Left colon (tissue), 2 donors: ENCODE data around the gene NEK7. TPM values are rescaled to one million over a fixed set of nuclear protein-coding genes. Genes with fewer than 3 reads are reported as not detected.
"Not testable (repeated sequence)": the region's sequence is repeated elsewhere in the genome, so short reads cannot be mapped to it uniquely, and the experiment has no call there.

ENCODE experiments used
- ATAC-seq: fragments of 200-7000 bp; cut with Tn5 transposase; one replicate; pipeline ENCODE4 v1.9.1; 2020; ENCODE audit warnings: mild to moderate bottlenecking, moderate library complexity
- DNase-seq, 2 donors: peaks; one replicate each; pipeline ENCODE4 v3.0.0-alpha.2; 2020
- intact Hi-C, 2 donors: fragments of 100-400 bp; cut with DNase I in 1 of 2; cut with micrococcal nuclease in 1 of 2; formaldehyde crosslinking; loops; one replicate each; pipeline versions ENCODE4 v1.11.2 to v1.14.0; 2022; cut with DNase I, micrococcal nuclease
- total RNA-seq, 2 donors: library from RNA; stranded (reverse); fragmentation: NEBNext Ultra II Directional; extraction: Animal tissue kit (Norgen Biotek cat#: 25700); gene quantifications; one replicate each; pipeline ENCODE4 v1.2.1, GENCODE V29; 2021
- donor health status: DM: no; HTN: no; CAD: no.
- donor health status: DM: yes; HTN: yes; CAD: no.

Gene NEK7
- total RNA-seq, 2 donors from 2014 or later = 44.0 to 61.3 TPM

DNA sequence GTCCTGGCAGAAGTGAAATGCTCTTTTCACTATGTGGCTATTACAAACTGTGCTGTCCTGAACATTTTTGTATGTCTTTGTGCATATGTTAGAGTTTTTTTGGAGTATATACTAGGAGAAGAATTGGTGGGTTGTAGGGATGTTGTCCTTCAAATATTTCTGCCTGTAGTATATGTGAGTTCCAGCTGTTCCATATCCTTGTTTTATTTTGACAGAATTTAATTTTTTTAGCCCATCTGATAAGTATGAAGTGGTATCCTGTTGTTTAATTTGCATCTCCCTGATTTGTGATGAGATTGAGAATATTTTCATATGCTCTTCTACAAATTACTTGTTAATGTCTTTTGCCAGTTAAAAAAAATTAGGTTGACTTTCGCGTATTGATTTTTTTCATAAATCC is 34.3 kb downstream of the NEK7 start:
- intact Hi-C loops = no loop called here
- DNase-seq (no peak), ATAC-seq (no peak)

DNA sequence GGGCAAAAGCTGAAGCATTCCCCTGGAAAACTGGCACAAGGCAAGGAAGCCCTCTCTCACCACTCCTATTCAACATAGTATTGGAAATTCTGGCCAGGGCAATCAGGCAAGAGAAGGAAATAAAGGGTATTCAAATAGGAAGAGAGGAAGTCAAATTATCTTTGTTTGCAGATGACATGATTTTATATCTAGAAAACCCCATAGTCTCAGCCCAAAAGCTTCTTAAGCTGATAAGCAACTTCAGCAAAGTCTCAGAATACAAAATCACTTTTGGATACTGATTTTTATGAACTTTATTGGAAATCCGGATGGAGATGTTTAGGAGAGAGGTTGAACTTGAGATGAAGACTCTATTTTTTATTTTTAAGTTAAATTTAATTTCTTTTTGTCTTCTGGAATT is 37.1 kb downstream of the NEK7 start:
- intact Hi-C loops, DNase-seq, ATAC-seq: not testable (repeated sequence)

DNA sequence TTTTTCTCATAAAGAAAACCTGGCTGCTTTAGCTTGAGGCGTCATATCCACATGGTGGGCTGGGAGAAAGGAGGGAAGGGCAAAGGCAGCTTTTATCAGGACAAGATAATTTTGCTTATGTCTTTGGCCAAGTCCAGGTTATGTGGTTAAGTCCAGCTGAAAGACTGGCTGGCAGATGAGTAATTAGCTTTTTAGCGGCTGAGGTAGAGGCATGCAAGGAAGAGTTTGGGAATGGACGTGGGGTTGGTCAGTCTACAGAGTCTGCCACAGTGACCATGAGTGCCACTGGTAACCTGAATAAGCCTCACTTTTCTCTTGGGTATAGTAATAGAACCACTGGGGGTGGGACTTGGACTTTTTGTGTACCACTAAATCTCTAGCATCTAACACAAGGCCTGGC is 39.8 kb downstream of the NEK7 start:
- intact Hi-C loops = no loop called here
- ATAC-seq = no peak
- no peak for DNase-seq

DNA sequence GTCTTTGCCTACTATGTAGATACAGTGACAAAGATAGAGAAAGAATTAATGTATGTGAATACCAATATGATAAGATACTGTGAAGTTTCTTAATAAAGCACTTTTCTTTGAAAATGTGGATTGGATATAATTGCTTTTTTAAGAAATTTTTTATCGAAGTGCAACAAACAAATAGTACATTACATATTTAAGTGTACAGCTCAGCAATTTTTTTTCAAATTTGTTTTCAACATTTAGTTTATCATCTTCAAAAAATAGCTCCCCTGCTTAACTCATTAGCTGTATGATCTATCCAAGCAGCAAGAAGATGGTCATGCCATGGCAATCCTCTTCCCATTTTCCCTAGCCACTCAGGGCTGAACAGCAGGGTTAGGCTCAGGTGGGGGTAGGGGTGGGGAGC is 40.5 kb downstream of the NEK7 start:
- intact Hi-C loops = no loop called here
- DNase-seq = no peak
- no peak for ATAC-seq

DNA sequence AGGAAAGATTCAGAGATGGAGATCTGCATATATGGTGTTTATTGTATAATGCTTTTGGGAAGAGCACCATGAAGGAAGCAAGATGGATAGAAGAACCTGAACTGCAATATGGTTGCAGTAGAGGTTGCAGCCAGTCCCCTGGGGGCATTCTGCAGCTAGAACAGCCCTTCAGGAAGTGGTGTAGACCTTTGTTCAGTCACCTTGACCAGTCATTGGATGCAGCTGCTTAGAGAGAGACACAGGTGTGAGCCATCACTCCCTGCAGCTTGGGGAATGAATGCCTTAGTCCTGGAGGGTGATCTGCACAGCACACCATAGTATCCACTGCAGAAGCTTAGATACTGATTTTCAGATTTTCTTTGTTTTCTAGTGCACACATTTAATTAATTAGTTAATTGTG is 42.3 kb downstream of the NEK7 start:
- intact Hi-C loops = no loop called here
- DNase-seq = no peak
- no peak for ATAC-seq

DNA sequence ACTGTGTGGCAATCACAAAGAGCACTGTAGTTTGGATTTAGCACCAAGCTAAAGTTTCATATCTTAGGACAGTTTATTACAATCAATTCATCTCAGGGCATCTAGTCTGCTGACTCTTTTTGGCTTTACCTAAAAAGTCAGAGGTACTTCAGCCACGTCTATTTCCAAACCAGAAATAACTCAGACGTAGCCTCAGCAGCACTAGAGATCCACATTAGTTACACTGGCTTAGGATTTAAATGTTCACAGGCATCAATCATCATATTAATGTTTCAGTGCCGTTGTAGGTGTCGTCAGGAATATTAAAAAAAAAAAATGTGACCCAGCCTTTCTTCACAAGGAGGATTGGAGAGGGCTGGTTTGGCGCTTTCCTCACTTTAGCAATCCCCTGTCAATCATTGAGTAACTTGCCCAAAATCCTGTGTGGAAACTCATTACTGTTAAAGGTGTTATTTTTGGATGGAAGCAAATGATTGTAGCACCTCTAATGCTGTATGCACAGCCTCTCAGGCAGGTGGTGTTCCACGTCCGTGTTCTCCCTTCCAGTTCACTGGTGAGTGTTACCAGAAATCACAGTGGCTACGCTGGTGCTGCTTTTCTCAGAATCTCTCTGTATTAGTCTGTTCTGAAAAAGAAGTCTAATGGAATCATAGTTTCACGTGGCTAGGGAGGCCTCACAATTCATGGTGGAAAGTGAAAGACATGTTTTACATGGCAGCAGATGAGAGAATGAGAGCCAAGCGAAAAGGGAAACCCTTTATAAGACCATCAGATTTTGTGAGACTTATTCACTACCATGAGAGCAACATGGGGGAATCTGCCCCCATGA is 45.4 kb downstream of the NEK7 start:
- no peak for DNase-seq
- intact Hi-C loops = no loop called here
- ATAC-seq = no peak

DNA sequence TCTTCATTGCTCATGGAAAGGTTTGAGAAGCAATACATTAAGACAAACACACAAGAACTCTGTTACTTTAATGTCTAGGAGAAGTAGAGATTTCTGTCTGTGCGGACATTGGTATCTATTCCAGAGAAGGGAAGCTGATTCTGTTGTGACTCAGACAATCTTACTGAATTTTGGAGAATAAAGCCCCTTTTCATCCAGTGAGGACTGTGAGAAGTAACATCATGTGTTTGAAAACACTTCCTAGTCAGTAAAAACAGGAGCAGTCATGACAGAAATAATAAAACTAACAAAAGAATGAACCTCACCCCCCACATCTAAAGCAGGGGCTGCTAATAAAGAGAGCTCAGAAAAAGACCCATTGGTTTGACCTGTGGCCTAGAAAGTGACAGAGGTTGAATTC is 46.6 kb downstream of the NEK7 start:
- intact Hi-C loops = no loop called here
- no peak for DNase-seq

DNA sequence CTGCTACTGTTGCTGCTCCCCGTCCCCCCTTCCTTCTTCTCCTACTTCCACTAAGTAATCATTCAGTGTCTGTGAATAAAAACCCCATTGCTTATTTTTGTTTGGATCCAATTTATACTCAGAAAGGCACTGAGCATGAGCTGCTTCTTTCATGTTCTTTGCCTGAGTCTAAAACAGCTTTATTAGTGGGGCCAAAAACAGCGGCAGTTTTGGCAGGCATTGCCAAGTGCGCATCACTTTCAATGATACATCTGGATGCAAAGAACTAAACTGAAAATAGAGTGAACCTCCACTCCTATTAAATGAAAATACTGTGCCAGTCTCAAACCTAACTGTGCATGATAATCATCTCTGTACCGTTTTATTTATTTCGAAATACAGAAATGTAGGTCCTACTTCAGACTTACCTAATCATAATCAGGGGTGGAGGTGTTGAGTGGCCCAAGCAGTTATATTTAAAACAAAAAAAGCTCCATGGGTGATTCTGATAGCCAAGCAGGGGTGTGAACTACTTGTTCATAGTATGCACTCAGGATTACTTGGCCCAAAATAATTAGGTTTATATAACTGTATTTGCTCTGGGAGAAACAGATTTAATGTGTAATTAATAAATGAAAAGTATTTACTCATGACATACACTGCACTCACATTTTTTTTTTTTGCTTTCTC is 48.4 kb downstream of the NEK7 start:
- DNase-seq = no peak
- no peak for ATAC-seq
- intact Hi-C loops = no loop called here

More for the DNA sequence above, 46.6 kb downstream of the NEK7 start:
- no peak for ATAC-seq

DNA sequence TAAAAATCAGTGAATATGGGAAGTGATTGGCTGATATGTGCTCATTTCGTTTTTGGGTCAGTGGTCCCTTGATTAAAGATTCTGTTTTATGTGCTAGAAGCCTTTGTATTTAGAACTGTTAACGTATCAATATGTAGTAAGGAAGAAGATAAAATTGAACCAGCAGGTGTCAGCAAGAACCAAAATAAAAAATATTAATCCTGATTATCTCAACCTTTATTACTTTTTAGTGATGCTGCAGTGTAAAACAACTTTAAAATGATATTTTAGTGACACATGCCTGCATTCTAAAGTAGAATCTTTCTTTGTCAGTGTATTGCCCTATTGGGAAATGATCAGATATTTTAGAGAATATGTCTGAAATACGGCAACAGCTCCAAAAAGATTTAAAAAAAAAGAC is 49.5 kb downstream of the NEK7 start:
- intact Hi-C loops = no loop called here
- ATAC-seq (no peak), DNase-seq (no peak)

DNA sequence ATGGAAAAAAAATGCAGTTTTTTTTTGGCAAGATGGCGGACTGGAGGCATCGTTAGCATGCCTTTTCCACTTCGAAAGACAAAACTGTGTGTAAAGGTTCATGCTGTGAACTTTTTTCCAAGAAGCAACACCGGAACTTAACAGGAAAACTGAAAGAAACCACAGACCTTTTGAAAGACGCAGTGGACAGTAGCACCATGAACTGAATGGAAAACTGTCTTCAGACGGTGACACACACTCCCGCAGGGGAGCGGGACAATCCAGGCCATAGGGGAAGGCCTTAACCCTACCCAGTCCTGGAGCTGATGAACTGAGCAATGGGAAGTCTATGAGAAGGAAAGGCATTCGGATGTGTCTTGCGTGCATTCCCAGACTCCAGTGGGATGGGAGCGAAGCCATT is 54.9 kb downstream of the NEK7 start:
- intact Hi-C loops = no loop called here
- ATAC-seq (no peak), DNase-seq (no peak)

DNA sequence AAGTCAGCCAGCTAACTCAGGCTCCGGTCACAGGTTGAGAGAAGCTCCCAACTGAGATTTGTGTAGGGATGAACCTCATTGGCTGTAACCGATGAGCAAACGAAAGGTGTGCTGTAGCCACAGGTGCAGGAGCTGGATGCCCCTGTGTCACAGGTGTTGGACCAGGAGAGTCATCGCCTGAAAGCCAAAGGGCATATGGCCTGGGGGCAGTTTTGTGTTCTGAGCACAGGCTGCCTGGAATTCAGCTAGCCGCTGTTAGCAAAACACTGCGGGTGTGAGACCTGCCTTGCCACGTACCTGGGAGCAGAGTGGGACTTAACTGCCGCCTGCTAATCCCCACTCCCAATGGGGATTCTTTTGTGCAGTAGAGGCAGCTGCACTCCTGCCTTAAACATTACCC is 55.3 kb downstream of the NEK7 start:
- no peak for ATAC-seq
- intact Hi-C loops = no loop called here
- no peak for DNase-seq

DNA sequence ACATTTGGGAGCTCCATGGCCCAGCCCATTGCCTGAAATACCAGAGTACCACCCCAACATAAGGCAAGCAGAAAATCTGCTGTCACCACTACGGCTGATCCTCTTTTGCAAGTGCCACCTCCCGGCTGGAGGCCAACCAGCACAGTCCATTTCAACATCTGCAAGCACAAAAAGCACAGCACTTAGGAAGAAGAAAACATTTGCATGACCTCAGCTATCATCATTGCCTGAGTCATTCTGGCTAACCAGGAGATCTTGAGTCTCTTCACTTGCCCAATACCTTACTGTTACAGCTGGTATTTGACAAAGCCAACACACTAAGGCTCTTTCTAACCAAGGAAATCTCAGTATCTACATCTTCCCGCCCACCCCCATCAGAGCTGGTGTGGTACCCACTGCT is 55.9 kb downstream of the NEK7 start:
- no peak for DNase-seq
- no peak for ATAC-seq
- intact Hi-C loops = no loop called here

DNA sequence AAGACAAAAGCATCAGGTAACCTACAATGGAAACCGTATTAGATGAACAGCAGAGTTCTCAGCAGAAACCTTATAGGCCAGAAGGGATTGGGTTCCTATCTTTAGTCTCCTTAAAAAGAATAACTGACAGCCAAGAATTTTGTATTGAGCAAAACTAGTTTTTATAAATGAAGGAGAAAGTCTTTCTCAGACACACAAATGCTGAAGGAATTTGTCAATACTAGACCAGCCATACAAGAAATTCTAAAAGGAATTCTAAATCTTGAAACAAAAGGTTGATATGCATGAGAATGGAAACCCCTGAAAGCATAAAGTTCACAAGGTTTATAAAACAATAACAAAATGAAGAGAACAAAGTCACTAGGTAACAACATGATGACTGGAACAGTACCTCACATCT is 58.1 kb downstream of the NEK7 start:
- DNase-seq = no peak
- ATAC-seq = no peak
- intact Hi-C loops = no loop called here

DNA sequence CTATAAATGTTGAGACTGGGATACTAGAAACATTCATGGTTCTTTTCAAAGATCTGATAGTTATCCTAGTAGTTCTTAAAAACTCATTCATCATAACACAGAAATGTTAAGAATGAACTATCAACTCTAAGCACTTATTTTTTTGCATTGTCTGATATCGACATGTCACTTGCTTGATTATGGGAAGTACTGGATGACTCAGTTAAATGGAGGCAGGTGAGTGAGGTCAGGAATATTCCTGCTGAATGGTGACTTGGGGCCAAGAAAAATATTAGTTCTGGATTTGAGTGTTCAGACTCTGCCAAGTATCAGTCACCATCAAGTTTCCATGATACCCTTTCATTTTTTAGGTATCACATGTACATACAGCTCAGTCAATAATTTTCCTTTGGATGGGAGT is 63.6 kb downstream of the NEK7 start:
- intact Hi-C loops = no loop called here
- DNase-seq = no peak
- no peak for ATAC-seq

DNA sequence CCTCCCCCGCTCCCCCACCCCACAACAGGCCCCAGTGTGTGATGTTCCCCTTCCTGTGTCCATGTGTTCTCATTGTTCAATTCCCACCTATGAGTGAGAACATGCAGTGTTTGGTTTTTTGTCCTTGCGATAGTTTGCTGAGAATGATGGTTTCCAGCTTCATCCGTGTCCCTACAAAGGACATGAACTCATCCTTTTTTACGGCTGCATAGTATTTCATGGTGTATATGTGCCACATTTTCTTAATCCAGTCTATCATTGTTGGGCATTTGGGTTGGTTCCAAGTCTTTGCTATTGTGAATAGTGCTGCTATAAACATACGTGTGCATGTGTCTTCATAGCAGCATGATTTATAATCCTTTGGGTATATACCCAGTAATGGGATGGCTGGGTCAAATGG is 70.2 kb downstream of the NEK7 start:
- DNase-seq, ATAC-seq, intact Hi-C loops: not testable (repeated sequence)

DNA sequence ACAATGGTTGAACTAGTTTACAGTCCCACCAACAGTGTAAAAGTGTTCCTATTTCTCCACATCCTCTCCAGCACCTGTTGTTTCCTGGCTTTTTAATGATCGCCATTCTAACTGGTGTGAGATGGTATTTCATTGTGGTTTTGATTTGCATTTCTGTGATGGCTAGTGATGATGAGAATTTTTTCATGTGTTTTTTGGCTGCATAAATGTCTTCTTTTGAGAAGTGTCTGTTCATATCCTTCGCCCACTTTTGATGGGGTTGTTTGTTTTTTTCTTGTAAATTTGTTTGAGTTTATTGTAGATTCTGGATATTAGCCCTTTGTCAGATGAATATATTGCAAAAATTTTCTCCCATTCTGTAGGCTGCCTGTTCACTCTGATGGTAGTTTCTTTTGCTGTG is 70.7 kb downstream of the NEK7 start:
- intact Hi-C loops, DNase-seq, ATAC-seq: not testable (repeated sequence)

DNA sequence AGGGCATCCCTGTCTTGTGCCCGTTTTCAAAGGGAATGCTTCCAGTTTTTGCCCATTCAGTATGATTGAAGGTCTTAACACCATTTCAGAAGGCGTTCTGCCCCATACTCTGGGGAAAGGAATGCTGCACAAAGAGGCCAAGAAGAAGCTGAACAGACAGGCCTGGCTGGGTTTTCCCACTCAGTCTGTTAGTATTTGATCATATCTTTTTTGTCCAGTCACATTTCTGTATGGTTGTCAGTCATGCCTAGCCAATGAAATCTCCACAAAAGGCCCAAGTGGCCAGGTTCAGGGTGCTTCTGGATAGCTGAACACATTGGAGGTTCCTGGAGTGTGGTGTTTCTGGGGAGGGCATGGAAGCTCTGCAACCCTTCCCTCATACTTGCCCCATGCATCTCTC is 72.1 kb downstream of the NEK7 start:
- ATAC-seq (no peak), DNase-seq (no peak)
- intact Hi-C loops = no loop called here

DNA sequence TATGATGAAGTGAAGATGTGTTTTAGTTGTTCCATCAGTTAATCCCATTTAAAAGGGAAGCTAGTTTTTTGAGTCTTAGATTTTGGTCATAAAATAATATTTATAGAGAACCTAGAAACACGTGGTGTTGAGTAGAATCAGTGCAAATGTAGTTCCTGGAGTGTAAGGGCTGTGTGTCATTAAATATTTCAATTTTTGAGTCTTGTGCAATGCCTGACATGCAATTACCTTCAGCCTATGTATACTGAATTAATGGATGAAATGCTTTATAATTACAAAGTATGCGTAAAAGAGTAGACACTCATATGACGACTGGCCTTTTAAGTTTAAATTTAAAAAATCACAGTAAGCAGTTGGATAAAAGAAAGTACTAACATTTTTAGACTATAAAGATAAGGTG is 75.0 kb downstream of the NEK7 start:
- ATAC-seq = no peak
- no peak for DNase-seq
- intact Hi-C loops = no loop called here

DNA sequence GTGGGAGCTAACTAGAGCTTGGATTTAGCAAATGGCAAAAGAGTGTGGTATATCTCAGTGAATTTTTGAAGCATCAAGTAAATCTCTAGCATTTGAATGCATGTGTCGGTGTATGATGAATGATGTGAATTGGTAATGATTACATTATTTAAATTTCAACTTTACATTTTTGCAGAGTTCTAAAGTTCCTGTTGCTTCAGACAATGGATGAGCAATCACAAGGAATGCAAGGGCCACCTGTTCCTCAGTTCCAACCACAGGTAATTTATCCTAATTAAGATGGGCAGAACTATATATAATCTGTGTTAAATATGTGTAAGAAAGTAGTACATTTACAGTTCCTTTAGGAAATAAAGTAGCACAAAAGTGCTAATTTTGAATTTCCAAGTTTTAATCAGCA is 75.6 kb downstream of the NEK7 start:
- no peak for ATAC-seq

DNA sequence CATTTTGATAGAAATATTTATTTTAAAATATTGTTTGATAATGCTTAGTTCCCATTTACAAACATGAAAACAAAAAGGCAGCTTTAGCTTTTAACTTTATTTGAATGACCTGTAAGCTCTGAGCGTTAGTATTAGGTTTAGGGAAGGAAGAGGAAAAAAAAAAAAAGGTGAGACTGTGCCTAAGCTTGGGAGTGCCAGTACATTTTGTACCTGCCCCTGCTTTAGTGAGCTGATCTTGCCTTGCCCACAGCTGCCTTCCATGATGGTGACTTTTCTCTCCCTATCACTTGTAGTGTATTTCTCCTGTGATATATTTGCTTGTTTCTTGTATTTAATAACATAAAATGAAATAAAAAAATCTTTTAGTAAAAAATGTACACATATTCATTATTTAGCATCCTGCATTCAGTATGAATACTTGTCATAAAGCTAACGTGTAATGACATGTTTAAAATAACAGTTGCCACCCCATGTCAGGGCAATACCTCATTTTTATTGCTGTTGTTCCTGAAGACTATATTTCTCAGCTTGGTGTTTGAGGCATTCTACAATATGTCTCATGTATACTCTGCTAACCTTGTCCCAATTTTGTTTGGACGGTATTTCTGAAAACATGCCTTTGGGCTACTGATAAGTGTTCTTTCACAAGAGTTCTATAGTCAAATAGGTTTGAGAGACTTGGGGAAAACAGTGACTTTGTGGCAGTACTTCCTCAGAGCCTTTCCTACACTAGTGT is 76.3 kb downstream of the NEK7 start:
- ATAC-seq = peak; percentile 64
- intact Hi-C loops = no loop called here
- no peak for DNase-seq

More for the DNA sequence above, 75.6 kb downstream of the NEK7 start:
- intact Hi-C loops = no loop called here
- DNase-seq = no peak
